GM23338 (cell line): ENCODE measurements around the gene VPS13A. TPM values are rescaled to one million over a fixed set of nuclear protein-coding genes. Genes with fewer than 3 reads are reported as not detected.

ENCODE experiments used
- ATAC-seq: fragments of 200-7000 bp; cut with Tn5 transposase; 3 replicates; pipeline ENCODE4 v1.9.1; 2020
- DNase-seq: peaks from one replicate; pipeline ENCODE4 v3.0.0-alpha.2; 2015; ENCODE audit warnings: low spot score
- H2AFZ ChIP-seq: fragments of 200-600 bp; sonication (generic); 2 replicates; pipeline ENCODE4 v1.8.0; 2016; ENCODE audit warnings: antibody characterized with exemption, mild to moderate bottlenecking, moderate library complexity
- H3F3A ChIP-seq: fragments of 200-600 bp; sonication (generic); replicated peaks from 2 replicates; pipeline ENCODE4 v1.8.0; 2017; ENCODE audit warnings: antibody characterized with exemption, mixed run types, low read depth
- H3K27ac ChIP-seq: fragments of 200-600 bp; sonication (generic); 2 replicates; pipeline ENCODE4 v1.6.1; 2016; ENCODE audit warnings: low read depth
- H3K27me3 ChIP-seq: fragments of 200-600 bp; sonication (generic); 2 replicates; pipeline ENCODE4 v1.8.0; 2016; ENCODE audit warnings: mild to moderate bottlenecking, mixed run types, moderate library complexity; ENCODE audit not compliant: insufficient read depth
- H3K36me3 ChIP-seq: fragments of 200-600 bp; sonication (generic); 2 replicates; pipeline ENCODE4 v1.8.0; 2016; ENCODE audit warnings: mild to moderate bottlenecking; ENCODE audit not compliant: insufficient read depth
- H3K4me1 ChIP-seq: fragments of 200-600 bp; sonication (generic); 2 replicates; pipeline ENCODE4 v1.8.0; 2016; ENCODE audit warnings: mild to moderate bottlenecking, moderate library complexity; ENCODE audit not compliant: insufficient read depth
- H3K4me2 ChIP-seq: fragments of 200-600 bp; sonication (generic); 2 replicates; pipeline ENCODE4 v1.7.1; 2017; ENCODE audit warnings: mixed run types
- H3K4me3 ChIP-seq: fragments of 200-600 bp; sonication (generic); 2 replicates; pipeline ENCODE4 v1.6.1; 2016; ENCODE audit warnings: mixed run types
- H3K79me2 ChIP-seq: fragments of 200-600 bp; sonication (generic); replicated peaks from 2 replicates; pipeline ENCODE4 v1.8.0; 2017; ENCODE audit warnings: mild to moderate bottlenecking; ENCODE audit not compliant: insufficient read depth
- H3K9me2 ChIP-seq: fragments of 200-600 bp; sonication (generic); 2 replicates; pipeline ENCODE4 v1.8.0; 2017; ENCODE audit not compliant: insufficient read depth
- H4K20me1 ChIP-seq: fragments of 200-600 bp; sonication (generic); replicated peaks from 2 replicates; pipeline ENCODE4 v1.8.0; 2017; ENCODE audit warnings: mild to moderate bottlenecking; ENCODE audit not compliant: insufficient read depth
- H3K27ac Mint-ChIP-seq: 2 replicates; pipeline ENCODE4 v1.8.0; 2020; ENCODE audit warnings: inconsistent platforms, mild to moderate bottlenecking, moderate library complexity, mixed read lengths
- H3K27me3 Mint-ChIP-seq: 3 replicates; pipeline ENCODE4 v1.8.0; 2022; ENCODE audit warnings: low read depth, mild to moderate bottlenecking, moderate library complexity, mixed read lengths, inconsistent platforms; ENCODE audit not compliant: insufficient read depth, poor library complexity
- H3K36me3 Mint-ChIP-seq: 3 replicates; pipeline ENCODE4 v1.8.0; 2021; ENCODE audit warnings: low read depth, mild to moderate bottlenecking, inconsistent platforms, moderate library complexity, mixed read lengths
- H3K4me1 Mint-ChIP-seq: 3 replicates; pipeline ENCODE4 v1.8.0; 2020; ENCODE audit warnings: mild to moderate bottlenecking, inconsistent platforms, mixed read lengths
- H3K4me3 Mint-ChIP-seq: 3 replicates; pipeline ENCODE4 v1.8.0; 2021; ENCODE audit warnings: moderate library complexity, mild to moderate bottlenecking, inconsistent platforms, mixed read lengths
- H3K9me3 Mint-ChIP-seq: 3 replicates; pipeline ENCODE4 v1.8.0; 2020; ENCODE audit warnings: moderate library complexity, mild to moderate bottlenecking, inconsistent platforms, mixed read lengths
- EZH2 ChIP-seq: fragments of 200-600 bp; sonication (generic); IDR thresholded peaks from one replicate; pipeline ENCODE4 v1.8.0; 2017; ENCODE audit warnings: antibody characterized with exemption, mild to moderate bottlenecking, low read depth; ENCODE audit not compliant: unreplicated experiment
- EZH2phosphoT487 ChIP-seq: fragments of 200-600 bp; sonication (generic); IDR thresholded peaks from one replicate; pipeline ENCODE4 v1.8.1; 2018; ENCODE audit warnings: antibody characterized with exemption; ENCODE audit not compliant: unreplicated experiment
- JUNB ChIP-seq: IDR thresholded peaks from one replicate; pipeline ENCODE4 v1.6.1; 2016; ENCODE audit warnings: antibody characterized with exemption; ENCODE audit not compliant: unreplicated experiment
- NANOG ChIP-seq: IDR thresholded peaks from 2 replicates; pipeline ENCODE4 v1.6.1; 2016; ENCODE audit warnings: antibody characterized with exemption, borderline replicate concordance
- POLR2AphosphoS5 ChIP-seq: IDR thresholded peaks from 2 replicates; pipeline ENCODE4 v1.6.1; 2016; ENCODE audit warnings: antibody characterized with exemption, low read depth
- REST ChIP-seq: IDR thresholded peaks from one replicate; pipeline ENCODE4 v1.6.1; 2018; ENCODE audit warnings: antibody characterized with exemption; ENCODE audit not compliant: unreplicated experiment
- STAT1 ChIP-seq: IDR thresholded peaks from one replicate; pipeline ENCODE4 v1.6.1; 2016; ENCODE audit warnings: antibody characterized with exemption; ENCODE audit not compliant: unreplicated experiment
- ZNF114 ChIP-seq: fragments of 250-450 bp; sonication (Bioruptor Pico); IDR thresholded peaks from 2 replicates; pipeline ENCODE4 v1.5.0; 2020; ENCODE audit warnings: mild to moderate bottlenecking, moderate library complexity
- ZNF331 ChIP-seq: fragments of 250-450 bp; sonication (Bioruptor Pico); IDR thresholded peaks from 2 replicates; pipeline ENCODE4 v1.5.0; 2020; ENCODE audit warnings: low read depth, mild to moderate bottlenecking, moderate library complexity
- polyA plus RNA-seq: library from polyadenylated mRNA; unstranded; fragments of >200 nt; fragmentation: Nextera tagmentation; extraction: Ambion mirVana; gene quantifications from 2 replicates; pipeline ENCODE4 v1.2.1, GENCODE V29; 2016
- total RNA-seq: library from RNA; depleted of rRNA; stranded (reverse); fragments of >200 nt; shearing (Covaris generic); gene quantifications from 2 replicates; pipeline ENCODE4 v1.2.3, GENCODE V29; 2014

The VPS13A gene
- total and polyA plus RNA-seq, 2 experiments from 2014 or later: 45.9 to 68.1 TPM

GRCh38 chr9:77224746-77225312 is 47.5 kb downstream of the VPS13A start:
- Mint-ChIP-seq H3K36me3 (peaks cover 24% of the 10 kb centered on the region), H3K9me3 (no peaks in the 10 kb centered on the region), H3K27me3 (no peaks in the 10 kb centered on the region), H3K4me1 (peaks cover 17% of the 10 kb centered on the region), H3K4me3 (no peak overlapping the region), H3K27ac (peak overlapping the region; percentile 74)
- H3K9me2 ChIP-seq: no peaks in the 10 kb centered on the region
- no peaks in the 10 kb centered on the region for H3F3A ChIP-seq
- no peak overlapping the region for H3K4me3 ChIP-seq
- H3K27ac ChIP-seq: no peak overlapping the region
- H2AFZ ChIP-seq: no peak overlapping the region
- TF ChIP-seq STAT1: no peak
- no peak for ATAC-seq
- H3K27me3 ChIP-seq: no peaks in the 10 kb centered on the region
- no peaks in the 10 kb centered on the region for H3K79me2 ChIP-seq
- DNase-seq: no peak
- no peaks in the 10 kb centered on the region for H4K20me1 ChIP-seq
- H3K4me1 ChIP-seq: peaks cover 7% of the 10 kb centered on the region
- H3K36me3 ChIP-seq: peaks cover 9% of the 10 kb centered on the region
- 0 out of 2 replicates have a peak overlapping the region, but pooled peaks have one; percentile 5 for H3K4me2 ChIP-seq

GRCh38 chr9:77236693-77237092 is 59.4 kb downstream of the VPS13A start:
- Histone ChIP-seq H3K79me2 (no peaks in the 10 kb centered on the region), H2AFZ (no peak overlapping the region), H3K9me2 (no peaks in the 10 kb centered on the region), H3K4me1 (no peaks in the 10 kb centered on the region), H3K4me2 (no peak overlapping the region), H3K27me3 (no peaks in the 10 kb centered on the region), H4K20me1 (no peaks in the 10 kb centered on the region), H3K4me3 (no peak overlapping the region), H3K27ac (no peak overlapping the region), H3K36me3 (no peaks in the 10 kb centered on the region), H3F3A (no peaks in the 10 kb centered on the region)
- ATAC-seq (no peak), DNase-seq (no peak)
- H3K36me3 Mint-ChIP-seq: peaks cover 11% of the 10 kb centered on the region; the same call in 2 of the 3 replicates
- no peaks in the 10 kb centered on the region for H3K4me1 Mint-ChIP-seq
- no peaks in the 10 kb centered on the region for H3K9me3 Mint-ChIP-seq
- 0 out of 2 replicates have a peak overlapping the region, but pooled peaks have one; percentile 8 for H3K27ac Mint-ChIP-seq
- TF ChIP-seq EZH2 (no peak), STAT1 (no peak), ZNF114 (CRISPR knock-in tag) (no peak), JUNB (no peak), NANOG (no peak), POLR2AphosphoS5 (no peak), REST (no peak), EZH2phosphoT487 (no peak), ZNF331 (CRISPR knock-in tag) (no peak)
- no peaks in the 10 kb centered on the region for H3K27me3 Mint-ChIP-seq
- no peak overlapping the region for H3K4me3 Mint-ChIP-seq
